Cardiac atrium fibroblast (primary cell): ENCODE data around the gene ZDHHC23. TPM values are rescaled to one million over a fixed set of nuclear protein-coding genes. Genes with fewer than 3 reads are reported as not detected.

Experiments used
- total RNA-seq: library from RNA; depleted of rRNA; stranded (reverse); fragments of >200 nt; gene quantifications from 2 replicates; pipeline ENCODE4 v1.2.3, GENCODE V29; 2015

The ZDHHC23 gene, protein sequence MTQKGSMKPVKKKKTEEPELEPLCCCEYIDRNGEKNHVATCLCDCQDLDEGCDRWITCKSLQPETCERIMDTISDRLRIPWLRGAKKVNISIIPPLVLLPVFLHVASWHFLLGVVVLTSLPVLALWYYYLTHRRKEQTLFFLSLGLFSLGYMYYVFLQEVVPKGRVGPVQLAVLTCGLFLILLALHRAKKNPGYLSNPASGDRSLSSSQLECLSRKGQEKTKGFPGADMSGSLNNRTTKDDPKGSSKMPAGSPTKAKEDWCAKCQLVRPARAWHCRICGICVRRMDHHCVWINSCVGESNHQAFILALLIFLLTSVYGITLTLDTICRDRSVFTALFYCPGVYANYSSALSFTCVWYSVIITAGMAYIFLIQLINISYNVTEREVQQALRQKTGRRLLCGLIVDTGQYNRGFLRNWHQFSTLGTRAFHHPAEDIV
- 1.1 and 2.9 TPM in 2 replicates for total RNA-seq

DNA sequence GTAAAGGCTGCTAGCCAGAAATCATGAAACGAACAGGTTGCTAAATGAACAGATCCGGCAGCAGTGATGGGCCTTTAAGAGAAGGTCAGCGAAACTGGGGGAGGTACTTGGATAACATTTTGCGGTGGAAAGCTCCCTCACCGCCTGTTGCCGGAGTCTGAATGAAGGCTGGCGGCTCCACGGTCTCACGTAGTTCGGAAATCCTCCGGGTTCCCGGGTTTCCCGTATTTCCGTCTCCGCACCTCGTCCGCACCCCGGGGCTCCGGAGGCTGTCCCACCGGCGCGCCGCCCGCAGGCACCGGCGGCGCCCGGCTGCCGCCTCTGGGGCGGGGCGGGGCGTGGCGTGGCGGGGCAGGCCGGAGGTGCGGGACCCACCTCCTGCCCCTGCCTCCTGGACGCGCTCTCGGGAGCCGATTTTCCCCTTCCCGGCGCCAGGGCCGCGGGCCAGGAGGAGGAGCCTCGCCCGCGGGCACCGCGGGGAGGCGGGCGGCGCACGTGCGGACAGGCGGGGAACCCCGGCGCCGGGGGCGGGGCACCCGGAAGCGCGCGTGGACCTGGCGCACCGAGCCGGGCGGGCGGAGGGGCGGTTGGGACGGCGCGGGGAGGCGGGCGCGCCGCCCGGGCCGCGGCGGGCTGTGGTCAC is at the start of gene ZDHHC23:
Gene ZDHHC23 (plus strand): TSS at position 642 of the 643 bp plus-strand sequence. CDS start 790 bp downstream, outside the sequence.

Other genes with a start within 250 kb of the ZDHHC23 start
- gene NAA50, start 201.8 kb upstream of the ZDHHC23 start, total RNA-seq, result 93.2 and 135 TPM in 2 replicates
- 30.0 and 42.3 TPM in 2 replicates for gene ATP6V1A, start 201.0 kb upstream of the ZDHHC23 start, total RNA-seq
- 2.3 and 2.6 TPM in 2 replicates for gene GRAMD1C, start 109.2 kb upstream of the ZDHHC23 start, total RNA-seq
- gene CCDC191, start 108.5 kb downstream of the ZDHHC23 start, total RNA-seq, result 1.1 and 2.3 TPM in 2 replicates
- gene QTRT2, start 108.7 kb downstream of the ZDHHC23 start, total RNA-seq, result 10.7 and 25.1 TPM in 2 replicates
- not detected in 2 replicates for gene DRD3, start 231.0 kb downstream of the ZDHHC23 start, total RNA-seq